ENCODE data around the gene LPGAT1. TPM values are rescaled to one million over a fixed set of nuclear protein-coding genes. Genes with fewer than 3 reads are reported as not detected.

The LPGAT1 gene
- total RNA-seq, 1 donor from 2014 or later, result 21.4 TPM

GRCh38 chr1:211811848-211812247 is 18.7 kb downstream of the LPGAT1 start:
- peaks cover 6 to 10% (median 9%) of the 10 kb centered on the region in 3 donors for H3K36me3 ChIP-seq (ENCODE audit: control insufficient read depth in 3 of 3, insufficient read depth in 3 of 3, low read length in 3 of 3)
- H3K9me3 ChIP-seq (ENCODE audit: control insufficient read depth in 3 of 3, low read length in 3 of 3), result no peaks in the 10 kb centered on the region
- no peak overlapping the region for H3K27ac ChIP-seq (ENCODE audit: low read depth, low read length)
- H3K4me3 ChIP-seq (ENCODE audit: low read length in 3 of 3), result no peak overlapping the region
- H3K27me3 ChIP-seq (ENCODE audit: control insufficient read depth in 3 of 3, insufficient read depth in 3 of 3, low read length in 3 of 3), result no peaks in the 10 kb centered on the region
- H3K9ac ChIP-seq (ENCODE audit: low read depth in 1 of 3, low read length in 3 of 3), result no peak overlapping the region
- H3K4me1 ChIP-seq (ENCODE audit: control insufficient read depth in 3 of 3, insufficient read depth in 3 of 3, low read length in 3 of 3), result no peaks in the 10 kb centered on the region

GRCh38 chr1:211811126-211811525 is 19.4 kb downstream of the LPGAT1 start:
- Histone ChIP-seq H3K4me3 (ENCODE audit: low read length in 3 of 3) (no peak overlapping the region), H3K27ac (ENCODE audit: low read depth, low read length) (no peak overlapping the region), H3K4me1 (ENCODE audit: control insufficient read depth in 3 of 3, insufficient read depth in 3 of 3, low read length in 3 of 3) (no peaks in the 10 kb centered on the region), H3K9ac (ENCODE audit: low read depth in 1 of 3, low read length in 3 of 3) (no peak overlapping the region), H3K27me3 (ENCODE audit: control insufficient read depth in 3 of 3, insufficient read depth in 3 of 3, low read length in 3 of 3) (no peaks in the 10 kb centered on the region), H3K36me3 (ENCODE audit: control insufficient read depth in 3 of 3, insufficient read depth in 3 of 3, low read length in 3 of 3) (peaks cover 6 to 10% (median 9%) of the 10 kb centered on the region in 3 donors), H3K9me3 (ENCODE audit: control insufficient read depth in 3 of 3, low read length in 3 of 3) (no peaks in the 10 kb centered on the region)

DNA sequence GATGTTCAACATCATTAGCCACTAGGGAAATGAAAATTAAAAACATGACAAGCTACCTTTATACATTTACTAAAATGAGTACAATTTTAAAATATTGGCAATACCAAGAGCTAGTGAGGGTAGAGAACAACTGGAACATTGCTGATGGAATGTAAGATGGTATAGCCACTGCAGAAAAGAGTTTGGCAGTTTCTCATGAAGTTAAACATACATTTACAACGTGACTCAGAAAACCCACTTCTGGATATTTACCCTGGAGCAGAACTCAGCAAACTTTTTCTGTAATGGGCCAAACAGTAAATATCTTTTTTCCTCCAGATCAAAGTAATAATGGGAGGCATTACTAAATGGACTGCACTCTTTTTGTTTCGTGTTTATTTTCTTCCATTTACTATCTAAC is 22.1 kb downstream of the LPGAT1 start:
- Histone ChIP-seq H3K9ac (ENCODE audit: low read depth in 1 of 3, low read length in 3 of 3) (no peak overlapping the region), H3K27ac (ENCODE audit: low read depth, low read length) (no peak overlapping the region), H3K9me3 (ENCODE audit: control insufficient read depth in 3 of 3, low read length in 3 of 3) (no peaks in the 10 kb centered on the region), H3K4me3 (ENCODE audit: low read length in 3 of 3) (no peak overlapping the region), H3K36me3 (ENCODE audit: control insufficient read depth in 3 of 3, insufficient read depth in 3 of 3, low read length in 3 of 3) (peaks cover 6 to 10% (median 9%) of the 10 kb centered on the region in 3 donors), H3K4me1 (ENCODE audit: control insufficient read depth in 3 of 3, insufficient read depth in 3 of 3, low read length in 3 of 3) (no peaks in the 10 kb centered on the region), H3K27me3 (ENCODE audit: control insufficient read depth in 3 of 3, insufficient read depth in 3 of 3, low read length in 3 of 3) (no peaks in the 10 kb centered on the region)

GRCh38 chr1:211804915-211805314 is 25.6 kb downstream of the LPGAT1 start:
- peaks cover 0 to 3% (median 2%) of the 10 kb centered on the region in 3 donors for H3K36me3 ChIP-seq (ENCODE audit: control insufficient read depth in 3 of 3, insufficient read depth in 3 of 3, low read length in 3 of 3)
- no peak overlapping the region for H3K9ac ChIP-seq (ENCODE audit: low read depth in 1 of 3, low read length in 3 of 3)
- H3K4me1 ChIP-seq (ENCODE audit: control insufficient read depth in 3 of 3, insufficient read depth in 3 of 3, low read length in 3 of 3), result no peaks in the 10 kb centered on the region
- H3K27me3 ChIP-seq (ENCODE audit: control insufficient read depth in 3 of 3, insufficient read depth in 3 of 3, low read length in 3 of 3), result no peaks in the 10 kb centered on the region
- H3K4me3 ChIP-seq (ENCODE audit: low read length in 3 of 3), result no peak overlapping the region
- no peak overlapping the region for H3K27ac ChIP-seq (ENCODE audit: low read depth, low read length)
- no peaks in the 10 kb centered on the region for H3K9me3 ChIP-seq (ENCODE audit: control insufficient read depth in 3 of 3, low read length in 3 of 3)

DNA sequence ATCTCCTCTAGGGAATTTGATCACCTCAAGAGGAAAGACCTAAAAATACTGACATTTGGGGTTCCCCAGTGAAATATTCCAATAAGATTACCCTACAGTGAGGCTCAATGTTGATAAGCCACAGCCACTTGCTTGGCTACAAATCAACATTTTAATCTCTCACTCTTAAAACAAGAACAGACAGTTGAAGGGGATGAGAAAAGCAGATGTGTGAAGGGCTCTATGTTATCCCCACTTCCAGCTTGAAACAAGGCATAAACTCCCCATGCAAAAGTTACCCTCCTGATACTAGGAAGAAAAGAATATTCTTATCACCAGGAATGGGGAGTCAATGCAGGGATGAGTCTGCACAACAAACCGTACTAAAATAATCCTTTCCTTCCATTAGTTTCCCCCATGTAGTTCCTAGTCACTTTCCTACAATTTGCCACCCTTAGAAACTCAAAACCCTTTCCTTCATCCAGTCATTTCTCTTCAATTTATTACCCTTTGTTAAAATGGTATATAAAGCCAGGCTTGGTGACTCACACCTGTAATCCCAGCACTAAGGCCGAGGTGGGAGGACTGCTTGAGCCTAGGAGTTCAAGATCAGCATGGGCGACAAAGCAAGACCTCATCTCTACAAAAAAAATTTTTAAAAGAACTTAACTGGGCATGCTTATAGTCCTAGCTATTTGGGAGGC is 29.5 kb downstream of the LPGAT1 start:
- Histone ChIP-seq H3K9ac (ENCODE audit: low read depth in 1 of 3, low read length in 3 of 3) (no peak overlapping the region), H3K9me3 (ENCODE audit: control insufficient read depth in 3 of 3, low read length in 3 of 3) (no peaks in the 10 kb centered on the region), H3K36me3 (ENCODE audit: control insufficient read depth in 3 of 3, insufficient read depth in 3 of 3, low read length in 3 of 3) (no peaks in the 10 kb centered on the region), H3K27me3 (ENCODE audit: control insufficient read depth in 3 of 3, insufficient read depth in 3 of 3, low read length in 3 of 3) (no peaks in the 10 kb centered on the region), H3K4me1 (ENCODE audit: control insufficient read depth in 3 of 3, insufficient read depth in 3 of 3, low read length in 3 of 3) (no peaks in the 10 kb centered on the region), H3K4me3 (ENCODE audit: low read length in 3 of 3) (no peak overlapping the region), H3K27ac (ENCODE audit: low read depth, low read length) (no peak overlapping the region)

- Histone ChIP-seq H3K9me3 (ENCODE audit: control insufficient read depth in 3 of 3, low read length in 3 of 3) (no peaks in the 10 kb centered on the region), H3K27me3 (ENCODE audit: control insufficient read depth in 3 of 3, insufficient read depth in 3 of 3, low read length in 3 of 3) (no peaks in the 10 kb centered on the region), H3K27ac (ENCODE audit: low read depth, low read length) (no peak overlapping the region), H3K36me3 (ENCODE audit: control insufficient read depth in 3 of 3, insufficient read depth in 3 of 3, low read length in 3 of 3) (peaks cover 0 to under 1% (median 0%) of the 10 kb centered on the region in 3 donors), H3K4me3 (ENCODE audit: low read length in 3 of 3) (no peak overlapping the region), H3K4me1 (ENCODE audit: control insufficient read depth in 3 of 3, insufficient read depth in 3 of 3, low read length in 3 of 3) (no peaks in the 10 kb centered on the region), H3K9ac (ENCODE audit: low read depth in 1 of 3, low read length in 3 of 3) (no peak overlapping the region)
Observed at GRCh38 chr1:211797994-211798393, 32.6 kb downstream of the LPGAT1 start.

DNA sequence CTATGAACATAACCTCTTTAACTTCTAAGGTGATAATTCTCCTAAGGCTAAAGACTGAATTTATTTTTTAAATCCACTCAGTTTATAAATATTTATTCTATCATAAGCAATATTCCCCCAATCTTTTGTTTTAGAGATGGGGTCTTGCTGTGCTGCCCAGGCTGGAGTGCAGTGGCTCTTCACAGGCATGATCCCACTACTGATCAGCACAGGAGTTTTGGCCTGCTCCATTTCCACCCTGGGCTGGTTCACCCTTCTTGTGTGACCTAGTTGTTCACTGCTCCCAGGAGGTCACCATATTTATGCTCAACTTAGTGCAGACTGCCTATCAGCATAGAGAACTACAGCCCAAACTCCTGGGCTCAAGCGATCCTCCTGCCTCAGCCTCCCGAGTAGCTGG is 38.6 kb downstream of the LPGAT1 start:
- H3K27ac ChIP-seq (ENCODE audit: low read depth, low read length), result no peak overlapping the region
- H3K4me3 ChIP-seq (ENCODE audit: low read length in 3 of 3), result no peak overlapping the region
- no peaks in the 10 kb centered on the region for H3K4me1 ChIP-seq (ENCODE audit: control insufficient read depth in 3 of 3, insufficient read depth in 3 of 3, low read length in 3 of 3)
- H3K9me3 ChIP-seq (ENCODE audit: control insufficient read depth in 3 of 3, low read length in 3 of 3), result no peaks in the 10 kb centered on the region
- peaks cover 2 to 16% (median 8%) of the 10 kb centered on the region in 3 donors for H3K36me3 ChIP-seq (ENCODE audit: control insufficient read depth in 3 of 3, insufficient read depth in 3 of 3, low read length in 3 of 3)
- no peaks in the 10 kb centered on the region for H3K27me3 ChIP-seq (ENCODE audit: control insufficient read depth in 3 of 3, insufficient read depth in 3 of 3, low read length in 3 of 3)
- no peak overlapping the region for H3K9ac ChIP-seq (ENCODE audit: low read depth in 1 of 3, low read length in 3 of 3)

DNA sequence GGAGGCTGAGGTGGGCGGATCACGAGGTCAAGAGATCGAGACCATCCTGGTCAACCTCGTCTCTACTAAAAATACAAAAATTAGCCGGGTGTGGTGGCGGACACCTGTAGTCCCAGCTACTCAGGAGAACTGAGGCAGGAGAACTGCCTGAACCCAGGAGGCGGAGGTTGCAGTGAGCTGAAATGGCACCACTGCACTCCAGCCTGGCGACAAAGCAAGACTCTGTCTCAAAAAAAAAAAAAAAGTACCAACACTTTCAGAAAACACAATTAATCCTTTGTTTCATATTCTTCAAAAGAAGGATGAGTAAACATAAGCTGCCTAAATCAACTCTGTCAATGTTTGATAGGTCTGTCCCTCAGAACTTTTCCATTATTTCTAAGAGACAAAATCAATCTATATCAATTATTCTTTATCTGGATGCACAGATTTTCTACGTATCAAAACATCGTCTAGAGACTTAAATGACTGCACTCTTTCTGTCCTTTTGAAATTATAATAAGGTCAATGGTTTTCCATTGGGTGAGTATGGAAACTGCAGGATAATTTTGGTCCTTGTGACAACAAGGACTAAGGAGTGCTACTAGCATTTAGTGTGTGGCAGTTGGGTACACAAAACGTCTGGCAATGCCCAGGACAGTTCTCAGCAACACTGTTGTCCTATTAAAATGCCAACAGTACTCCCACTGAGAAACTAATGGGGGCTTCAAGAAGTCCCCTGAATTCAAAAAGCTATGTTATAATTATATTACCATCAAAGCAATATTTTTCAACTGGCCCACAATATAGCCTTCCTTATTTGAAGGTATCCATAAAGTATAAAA is 40.7 kb downstream of the LPGAT1 start:
- Histone ChIP-seq H3K36me3 (ENCODE audit: control insufficient read depth in 3 of 3, insufficient read depth in 3 of 3, low read length in 3 of 3) (peaks cover 2 to 16% (median 8%) of the 10 kb centered on the region in 3 donors), H3K27me3 (ENCODE audit: control insufficient read depth in 3 of 3, insufficient read depth in 3 of 3, low read length in 3 of 3) (no peaks in the 10 kb centered on the region), H3K9me3 (ENCODE audit: control insufficient read depth in 3 of 3, low read length in 3 of 3) (no peaks in the 10 kb centered on the region), H3K4me3 (ENCODE audit: low read length in 3 of 3) (no peak overlapping the region), H3K4me1 (ENCODE audit: control insufficient read depth in 3 of 3, insufficient read depth in 3 of 3, low read length in 3 of 3) (no peaks in the 10 kb centered on the region), H3K9ac (ENCODE audit: low read depth in 1 of 3, low read length in 3 of 3) (no peak overlapping the region), H3K27ac (ENCODE audit: low read depth, low read length) (no peak overlapping the region)

DNA sequence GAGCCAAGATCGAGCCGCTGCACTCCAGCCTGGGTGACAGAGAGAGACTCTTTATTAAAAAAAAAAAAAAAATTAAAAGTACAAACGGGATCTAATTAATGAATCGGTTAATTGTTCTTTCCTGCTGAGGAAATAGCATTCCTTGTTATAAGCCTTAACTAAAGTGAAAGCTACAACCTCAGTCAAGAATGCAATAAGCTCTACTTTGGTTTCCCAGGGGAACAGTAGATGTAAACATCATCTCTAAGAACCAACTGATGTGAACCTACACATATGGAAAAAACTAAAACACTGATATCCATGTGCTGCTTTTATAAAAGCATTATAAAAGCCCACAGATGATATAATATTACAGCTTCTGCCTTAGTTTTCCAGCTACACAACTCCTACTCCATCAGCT is 41.9 kb downstream of the LPGAT1 start:
- H3K36me3 ChIP-seq (ENCODE audit: control insufficient read depth in 3 of 3, insufficient read depth in 3 of 3, low read length in 3 of 3), result peaks cover 5 to 16% (median 8%) of the 10 kb centered on the region in 3 donors
- no peak overlapping the region for H3K9ac ChIP-seq (ENCODE audit: low read depth in 1 of 3, low read length in 3 of 3)
- H3K27me3 ChIP-seq (ENCODE audit: control insufficient read depth in 3 of 3, insufficient read depth in 3 of 3, low read length in 3 of 3), result no peaks in the 10 kb centered on the region
- H3K27ac ChIP-seq (ENCODE audit: low read depth, low read length), result no peak overlapping the region
- no peaks in the 10 kb centered on the region for H3K9me3 ChIP-seq (ENCODE audit: control insufficient read depth in 3 of 3, low read length in 3 of 3)
- H3K4me1 ChIP-seq (ENCODE audit: control insufficient read depth in 3 of 3, insufficient read depth in 3 of 3, low read length in 3 of 3), result no peaks in the 10 kb centered on the region
- no peak overlapping the region for H3K4me3 ChIP-seq (ENCODE audit: low read length in 3 of 3)

- Histone ChIP-seq H3K36me3 (ENCODE audit: control insufficient read depth in 3 of 3, insufficient read depth in 3 of 3, low read length in 3 of 3) (peaks cover 0 to 3% (median 0%) of the 10 kb centered on the region in 3 donors), H3K4me3 (ENCODE audit: low read length in 3 of 3) (no peak overlapping the region), H3K27me3 (ENCODE audit: control insufficient read depth in 3 of 3, insufficient read depth in 3 of 3, low read length in 3 of 3) (no peaks in the 10 kb centered on the region), H3K9me3 (ENCODE audit: control insufficient read depth in 3 of 3, low read length in 3 of 3) (no peaks in the 10 kb centered on the region), H3K4me1 (ENCODE audit: control insufficient read depth in 3 of 3, insufficient read depth in 3 of 3, low read length in 3 of 3) (peaks cover 0 to 3% (median 0%) of the 10 kb centered on the region in 3 donors), H3K27ac (ENCODE audit: low read depth, low read length) (no peak overlapping the region), H3K9ac (ENCODE audit: low read depth in 1 of 3, low read length in 3 of 3) (no peak overlapping the region)
Observed at GRCh38 chr1:211783897-211784296, 46.7 kb downstream of the LPGAT1 start.
